ENCODE measurements around the gene LAMA1. TPM values are rescaled to one million over a fixed set of nuclear protein-coding genes. Genes with fewer than 3 reads are reported as not detected.

LAMA1 gene
- total RNA-seq, 1 experiment from 2014 or later = 28.8 TPM

- H4K5ac ChIP-seq (ENCODE audit: insufficient read length, low read depth, low read length) = no peak overlapping the region
- H3K23me2 ChIP-seq (ENCODE audit: insufficient read length, low read depth, low read length, poor library complexity, severe bottlenecking) = no peaks in the 10 kb centered on the region
- H3K79me2 ChIP-seq (ENCODE audit: insufficient read depth, low read length) = no peaks in the 10 kb centered on the region
- no peak overlapping the region for H2BK12ac ChIP-seq (ENCODE audit: insufficient read length, low read depth, low read length)
- peaks cover 0 to 6% of the 10 kb centered on the region in 2 experiments; a peak in 1 of 4 replicates for H3K4me1 Mint-ChIP-seq
- no peak overlapping the region for H3K18ac ChIP-seq (ENCODE audit: insufficient read length, low read depth, low read length)
- H3K27me3 ChIP-seq (ENCODE audit: insufficient read depth, low read length) = no peaks in the 10 kb centered on the region
- H3K9ac ChIP-seq (ENCODE audit: extremely low read depth, insufficient read length, low read length) = no peak overlapping the region
- no peak overlapping the region for H2BK5ac ChIP-seq (ENCODE audit: insufficient read length, low read length)
- H2BK120ac ChIP-seq (ENCODE audit: low read depth, low read length, poor library complexity, severe bottlenecking) = no peak overlapping the region
- no peaks in the 10 kb centered on the region for H3K4me1 ChIP-seq (ENCODE audit: insufficient read depth, low read length)
- peaks cover 12 to 40% (median 14%) of the 10 kb centered on the region in 3 experiments; a peak in 5 of 7 replicates for H3K36me3 Mint-ChIP-seq (ENCODE audit: insufficient read depth in 1 of 3, low read depth in 3 of 3)
- H3K9me3 ChIP-seq (ENCODE audit: control insufficient read depth, low read depth, low read length) = no peaks in the 10 kb centered on the region
- no peak overlapping the region for H3K27ac ChIP-seq (ENCODE audit: insufficient read length, low read depth, low read length)
- no peak overlapping the region for H3K4me2 ChIP-seq (ENCODE audit: insufficient read depth, insufficient read length, low read length)
- H2AK5ac ChIP-seq (ENCODE audit: insufficient read length, low read length) = no peak overlapping the region
- H3T11ph ChIP-seq (ENCODE audit: low read length) = no peak overlapping the region
- no peaks in the 10 kb centered on the region for H3K79me1 ChIP-seq (ENCODE audit: insufficient read depth, low read depth, low read length, poor library complexity, severe bottlenecking)
- no peak overlapping the region for H4K8ac ChIP-seq (replicated peaks; ENCODE audit: insufficient read length, low read depth, low read length)
- H2AFZ ChIP-seq (ENCODE audit: low read length) = no peak overlapping the region
- no peak overlapping the region for H4K91ac ChIP-seq (ENCODE audit: insufficient read length, low read depth, low read length)
- no peak for DNase-seq
- H3K27me3 Mint-ChIP-seq (ENCODE audit: low read depth) = no peaks in the 10 kb centered on the region
- no peak overlapping the region for H3K4me3 Mint-ChIP-seq
- H3K23ac ChIP-seq (ENCODE audit: insufficient read length, low read depth, low read length) = no peak overlapping the region
- H2BK20ac ChIP-seq (ENCODE audit: low read depth, low read length, poor library complexity, severe bottlenecking) = no peak overlapping the region
- H3K9me3 Mint-ChIP-seq = no peaks in the 10 kb centered on the region
- H2BK15ac ChIP-seq (ENCODE audit: low read depth, low read length) = no peak overlapping the region
- no peak overlapping the region for H3K56ac ChIP-seq (ENCODE audit: insufficient read length, low read depth, low read length)
- no peaks in the 10 kb centered on the region for H4K20me1 ChIP-seq (ENCODE audit: control insufficient read depth, insufficient read depth, insufficient read length)
- H3K4ac ChIP-seq (ENCODE audit: low read depth, low read length) = no peak overlapping the region
- no peak overlapping the region for H3K27ac Mint-ChIP-seq
- TF ChIP-seq CTCF (conservative IDR thresholded peaks at IDR 0.05) = no peak
- no peak overlapping the region for H3K14ac ChIP-seq (ENCODE audit: insufficient read depth, low read length)
Measured at GRCh38 chr18:6992761-6993160, 124.8 kb downstream of the LAMA1 start.
